ENCODE results near the gene ANK3. TPM values are rescaled to one million over a fixed set of nuclear protein-coding genes. Genes with fewer than 3 reads are reported as not detected.

Gene ANK3
- total RNA-seq, 2 donors from 2014 or later = 55.4 to 126 TPM

- H3K4me1 ChIP-seq (ENCODE audit: control insufficient read depth in 1 of 2, low read depth in 2 of 2) = no peaks in the 10 kb centered on the region
- H3K36me3 ChIP-seq = no peaks in the 10 kb centered on the region
- H3K9me3 ChIP-seq = no peaks in the 10 kb centered on the region
- no peaks in the 10 kb centered on the region for H3K27me3 ChIP-seq (replicated peaks; ENCODE audit: insufficient read depth)
- no peak overlapping the region for H3K4me3 ChIP-seq
- H3K27ac ChIP-seq = no peak overlapping the region
- TF ChIP-seq, protein P1, sequence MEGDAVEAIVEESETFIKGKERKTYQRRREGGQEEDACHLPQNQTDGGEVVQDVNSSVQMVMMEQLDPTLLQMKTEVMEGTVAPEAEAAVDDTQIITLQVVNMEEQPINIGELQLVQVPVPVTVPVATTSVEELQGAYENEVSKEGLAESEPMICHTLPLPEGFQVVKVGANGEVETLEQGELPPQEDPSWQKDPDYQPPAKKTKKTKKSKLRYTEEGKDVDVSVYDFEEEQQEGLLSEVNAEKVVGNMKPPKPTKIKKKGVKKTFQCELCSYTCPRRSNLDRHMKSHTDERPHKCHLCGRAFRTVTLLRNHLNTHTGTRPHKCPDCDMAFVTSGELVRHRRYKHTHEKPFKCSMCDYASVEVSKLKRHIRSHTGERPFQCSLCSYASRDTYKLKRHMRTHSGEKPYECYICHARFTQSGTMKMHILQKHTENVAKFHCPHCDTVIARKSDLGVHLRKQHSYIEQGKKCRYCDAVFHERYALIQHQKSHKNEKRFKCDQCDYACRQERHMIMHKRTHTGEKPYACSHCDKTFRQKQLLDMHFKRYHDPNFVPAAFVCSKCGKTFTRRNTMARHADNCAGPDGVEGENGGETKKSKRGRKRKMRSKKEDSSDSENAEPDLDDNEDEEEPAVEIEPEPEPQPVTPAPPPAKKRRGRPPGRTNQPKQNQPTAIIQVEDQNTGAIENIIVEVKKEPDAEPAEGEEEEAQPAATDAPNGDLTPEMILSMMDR (IDR thresholded peaks at IDR 0.05) = no peak
- ATAC-seq (ENCODE audit: insufficient number of reproducible peaks, low FRiP score, low read depth) (no peak), DNase-seq (ENCODE audit: low spot score) (no peak)
Observed at GRCh38 chr10:60222047-60222446, 167.6 kb downstream of the ANK3 start.

DNA sequence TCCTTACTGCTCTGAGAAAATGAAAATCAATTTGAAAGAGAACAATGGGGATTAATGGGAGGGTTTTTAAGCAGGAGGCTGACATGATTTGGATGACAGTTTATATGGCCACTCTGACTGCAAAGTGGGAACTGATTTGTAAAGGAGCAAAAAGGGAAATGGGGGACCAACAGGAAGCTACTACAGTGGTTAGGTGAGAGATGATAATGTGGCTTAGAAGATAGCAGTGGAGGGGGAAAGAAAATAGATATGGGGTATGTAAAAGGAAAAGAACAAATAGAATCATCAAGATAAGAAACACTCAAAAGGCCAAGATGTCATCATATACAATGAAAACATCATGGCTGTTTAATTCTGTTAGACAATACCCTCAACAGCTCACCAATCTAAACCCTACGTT lies 177.5 kb downstream of the ANK3 start:
- Histone ChIP-seq H3K4me1 (ENCODE audit: control insufficient read depth in 1 of 2, low read depth in 2 of 2) (peaks cover 0 to 13% of the 10 kb centered on the region in 2 donors), H3K27me3 (replicated peaks; ENCODE audit: insufficient read depth) (no peaks in the 10 kb centered on the region), H3K27ac (no peak overlapping the region), H3K36me3 (no peaks in the 10 kb centered on the region), H3K4me3 (no peak overlapping the region), H3K9me3 (no peaks in the 10 kb centered on the region)
- ATAC-seq (ENCODE audit: insufficient number of reproducible peaks, low FRiP score, low read depth) (no peak), DNase-seq (ENCODE audit: low spot score) (no peak)
- TF ChIP-seq, protein P1 (IDR thresholded peaks at IDR 0.05) = no peak

GRCh38 chr10:60209874-60210570 lies 179.7 kb downstream of the ANK3 start:
- no peak overlapping the region for H3K27ac ChIP-seq
- TF ChIP-seq, protein P1 (IDR thresholded peaks at IDR 0.05) = no peak
- H3K36me3 ChIP-seq = no peaks in the 10 kb centered on the region
- no peaks in the 10 kb centered on the region for H3K9me3 ChIP-seq
- no peak overlapping the region for H3K4me3 ChIP-seq
- ATAC-seq (ENCODE audit: insufficient number of reproducible peaks, low FRiP score, low read depth) (no peak), DNase-seq (ENCODE audit: low spot score) (no peak)
- H3K27me3 ChIP-seq (replicated peaks; ENCODE audit: insufficient read depth) = no peaks in the 10 kb centered on the region
- H3K4me1 ChIP-seq (ENCODE audit: control insufficient read depth in 1 of 2, low read depth in 2 of 2) = peaks cover 0 to 13% of the 10 kb centered on the region in 2 donors

GRCh38 chr10:60208676-60209269 lies 180.9 kb downstream of the ANK3 start:
- TF ChIP-seq, protein P1 (IDR thresholded peaks at IDR 0.05) = peak; percentile 75
- no peaks in the 10 kb centered on the region for H3K36me3 ChIP-seq
- no peak overlapping the region for H3K27ac ChIP-seq
- no peaks in the 10 kb centered on the region for H3K9me3 ChIP-seq
- ATAC-seq (ENCODE audit: insufficient number of reproducible peaks, low FRiP score, low read depth) (no peak), DNase-seq (ENCODE audit: low spot score) (no peak)
- no peak overlapping the region for H3K4me3 ChIP-seq
- H3K27me3 ChIP-seq (replicated peaks; ENCODE audit: insufficient read depth) = no peaks in the 10 kb centered on the region
- peaks cover 0 to 13% of the 10 kb centered on the region in 2 donors for H3K4me1 ChIP-seq (ENCODE audit: control insufficient read depth in 1 of 2, low read depth in 2 of 2)

GRCh38 chr10:60207894-60208293 lies 181.8 kb downstream of the ANK3 start:
- Histone ChIP-seq H3K4me1 (ENCODE audit: control insufficient read depth in 1 of 2, low read depth in 2 of 2) (peaks cover 0 to 13% of the 10 kb centered on the region in 2 donors), H3K36me3 (no peaks in the 10 kb centered on the region), H3K27me3 (replicated peaks; ENCODE audit: insufficient read depth) (no peaks in the 10 kb centered on the region), H3K27ac (no peak overlapping the region), H3K9me3 (no peaks in the 10 kb centered on the region), H3K4me3 (no peak overlapping the region)
- TF ChIP-seq, protein P1 (IDR thresholded peaks at IDR 0.05) = no peak
- no peak for DNase-seq (ENCODE audit: low spot score)
- no peak for ATAC-seq (ENCODE audit: insufficient number of reproducible peaks, low FRiP score, low read depth)

All from thoracic aorta (tissue), 2 donors.